K562 (cell line): ENCODE data around the gene PTPRG.

ENCODE experiments used
- CTCF ChIP-seq, 3 experiments: IDR thresholded peaks in 2 of 3; conservative IDR thresholded peaks in 1 of 3; 2 replicates each; pipeline ENCODE4 v1.5.1; 2011 to 2012; ENCODE audit warnings: low read length in 3 of 3, mild to moderate bottlenecking in 3 of 3, control low read depth in 2 of 3, improper control_type of control experiment in 1 of 3, inconsistent platforms in 1 of 3, low read depth in 1 of 3, mixed read lengths in 1 of 3, moderate library complexity in 1 of 3; ENCODE audit not compliant: insufficient read depth in 2 of 3
- E2F4 ChIP-seq: sonication (generic); formaldehyde crosslinking; IDR thresholded peaks from 2 replicates; pipeline ENCODE4 v1.8.0; 2022; ENCODE audit warnings: mild to moderate bottlenecking, low read depth, missing genetic modification reagents
- NR0B1 ChIP-seq: fragments of 450-650 bp; IDR thresholded peaks from one replicate; pipeline ENCODE4 v1.6.1; 2018; ENCODE audit warnings: mild to moderate bottlenecking, moderate library complexity; ENCODE audit not compliant: partially characterized antibody
- PTBP1 ChIP-seq: fragments of 200-400 bp; formaldehyde crosslinking; IDR thresholded peaks from 2 replicates; pipeline ENCODE4 v1.6.1; 2017; ENCODE audit warnings: low read depth, low read length
- RBBP5 ChIP-seq: fragments of 200-600 bp; sonication (generic); IDR thresholded peaks from 2 replicates; pipeline ENCODE4 v1.6.1; 2012; ENCODE audit warnings: borderline replicate concordance, mild to moderate bottlenecking, low read length, control low read depth, inconsistent platforms; ENCODE audit not compliant: insufficient read depth, poor library complexity, severe bottlenecking
- STAT6 ChIP-seq: sonication (generic); formaldehyde crosslinking; IDR thresholded peaks from 2 replicates; pipeline ENCODE4 v1.8.1; 2023; ENCODE audit warnings: mild to moderate bottlenecking, missing genetic modification reagents
- TCF7L2 ChIP-seq: fragments of 150-350 bp; IDR thresholded peaks from 2 replicates; pipeline ENCODE4 v1.6.1; 2016; ENCODE audit warnings: low read depth, mild to moderate bottlenecking, low read length, moderate library complexity
- ZKSCAN8 ChIP-seq: fragments of 200-800 bp; sonication (Bioruptor generic); IDR thresholded peaks from 2 replicates; pipeline ENCODE4 v1.6.1; 2016; ENCODE audit warnings: missing genetic modification characterization, missing compliant biosample characterization

GRCh38 chr3:61594964-61595285, 33.6 kb downstream of the PTPRG start:
- TF ChIP-seq STAT6 (no peak), CTCF (IDR thresholded peaks at IDR 0.05 in 2 of 3, conservative IDR thresholded peaks at IDR 0.05 in 1 of 3; ENCODE audit: insufficient read depth in 2 of 3, low read depth in 1 of 3, low read length in 3 of 3) (no peak), RBBP5 (no peak), TCF7L2 (no peak), E2F4 (CRISPR knock-in tag) (no peak), ZKSCAN8 (CRISPR knock-in tag) (no peak), NR0B1 (no peak), PTBP1 (no peak)
